ENCODE measurements around the gene SHISA8.

SHISA8 gene

DNA sequence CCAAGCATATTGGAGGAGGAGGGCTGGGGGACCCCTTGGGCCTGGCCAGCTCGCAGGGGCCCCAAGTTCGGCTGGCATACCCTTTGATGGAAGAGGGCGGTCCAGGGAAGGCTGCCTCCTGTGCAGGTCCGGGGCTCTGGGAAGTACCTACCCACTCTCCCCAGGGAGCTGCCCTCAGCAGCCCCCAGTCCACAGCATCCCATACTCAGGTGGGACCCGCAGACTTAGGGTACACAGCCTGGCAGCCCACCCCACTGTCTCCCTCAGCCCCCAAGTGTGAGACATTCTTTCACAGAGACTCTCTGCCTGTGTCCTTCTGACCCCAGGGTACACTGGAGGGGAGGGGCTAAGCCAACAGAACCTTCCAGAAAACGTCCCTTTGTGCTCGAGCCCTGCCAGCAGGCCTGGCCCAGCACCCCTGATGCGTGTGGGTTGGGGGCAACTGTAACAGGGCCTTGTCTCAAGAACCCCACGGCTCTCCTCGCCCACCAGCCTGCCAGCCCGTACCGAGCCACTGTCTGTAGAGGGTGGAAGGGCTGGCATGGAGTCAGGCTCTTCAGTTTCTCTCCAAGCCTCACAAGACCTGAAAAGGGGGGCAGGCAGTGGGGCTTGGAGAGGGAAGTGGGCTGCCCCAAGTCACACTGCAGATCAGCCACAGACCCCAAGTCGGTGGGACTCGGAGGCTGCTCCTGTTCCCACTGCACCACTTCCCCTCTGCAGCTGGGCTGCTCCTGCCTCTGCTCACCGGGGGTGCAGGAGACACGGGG lies 18.7 kb upstream of the SHISA8 start:
- DNase-seq (ENCODE audit: low spot score): no peak

- no peak for DNase-seq (ENCODE audit: low spot score)
Observed at GRCh38 chr22:41932353-41932752, 17.5 kb upstream of the SHISA8 start.

DNA sequence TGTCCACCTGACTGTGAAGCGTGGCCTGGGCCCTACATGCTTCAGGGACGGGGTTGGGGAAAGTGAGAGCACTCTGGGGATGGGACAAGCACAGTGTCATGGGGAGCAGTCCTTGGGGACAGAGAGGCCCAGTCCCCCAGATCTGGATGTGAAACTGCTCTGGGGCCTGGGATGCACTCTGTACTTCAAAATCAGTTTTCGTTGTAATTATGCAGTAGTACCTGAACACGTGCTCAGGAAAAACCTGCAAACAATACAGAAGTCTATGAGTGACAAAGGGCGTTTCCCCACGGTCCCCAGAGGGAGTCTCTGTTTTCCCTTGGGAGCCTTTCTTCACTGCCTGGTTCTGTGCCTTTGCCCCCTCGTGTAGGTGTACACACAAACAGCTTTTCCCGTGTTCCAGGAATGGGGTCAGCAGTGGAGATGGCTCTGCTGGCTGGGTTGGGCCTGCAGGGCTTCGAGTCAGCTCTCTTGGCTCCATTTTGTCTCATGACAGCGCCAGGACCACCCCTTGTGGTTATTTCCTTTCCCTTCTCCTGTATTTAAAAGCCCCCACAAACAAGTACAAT lies 16.9 kb upstream of the SHISA8 start:
- DNase-seq (ENCODE audit: low spot score): no peak

- DNase-seq (ENCODE audit: low spot score): no peak
Observed at GRCh38 chr22:41929418-41929810, 14.5 kb upstream of the SHISA8 start.

- DNase-seq (ENCODE audit: low spot score): no peak
Observed at GRCh38 chr22:41928593-41929417, 13.9 kb upstream of the SHISA8 start.

GRCh38 chr22:41927813-41928212 lies 12.9 kb upstream of the SHISA8 start:
- DNase-seq (ENCODE audit: low spot score): no peak

DNA sequence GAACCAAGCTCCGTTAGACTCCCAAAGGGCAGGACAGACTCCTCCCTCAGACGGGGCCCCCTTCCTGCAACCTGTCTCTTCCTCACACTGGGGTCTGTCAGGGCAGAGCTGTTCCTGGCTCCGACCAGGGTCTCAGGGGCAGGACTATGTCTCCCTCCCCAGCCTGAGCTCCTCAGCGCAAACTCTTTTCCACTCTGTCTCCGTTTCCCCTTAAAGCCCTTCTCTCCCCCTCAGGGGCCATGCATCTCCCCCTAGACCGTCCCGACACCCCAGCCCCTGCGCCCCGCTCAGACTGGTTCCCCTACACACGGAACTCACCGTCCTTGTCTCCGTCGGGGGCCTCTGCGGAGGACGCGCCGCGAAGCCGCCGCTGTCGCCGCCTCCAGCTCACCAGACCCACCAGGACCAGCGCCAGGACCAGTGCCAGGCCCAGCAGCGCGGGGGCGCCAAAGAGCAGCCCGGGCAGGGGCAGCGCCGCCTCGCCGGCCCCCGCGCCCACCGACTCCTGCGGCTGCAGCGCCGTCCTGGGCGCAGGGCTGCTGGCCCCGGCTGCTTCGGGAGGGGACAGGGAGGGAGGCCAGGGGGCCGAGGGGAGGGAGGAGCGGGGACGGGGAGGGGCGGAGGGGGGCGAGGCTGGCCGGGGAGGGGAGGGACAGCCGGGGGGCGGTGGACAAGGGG lies 11.0 kb upstream of the SHISA8 start:
- DNase-seq (ENCODE audit: low spot score): no peak

- no peak for DNase-seq (ENCODE audit: low spot score)
Observed at GRCh38 chr22:41923595-41924276, 8.9 kb upstream of the SHISA8 start.

DNA sequence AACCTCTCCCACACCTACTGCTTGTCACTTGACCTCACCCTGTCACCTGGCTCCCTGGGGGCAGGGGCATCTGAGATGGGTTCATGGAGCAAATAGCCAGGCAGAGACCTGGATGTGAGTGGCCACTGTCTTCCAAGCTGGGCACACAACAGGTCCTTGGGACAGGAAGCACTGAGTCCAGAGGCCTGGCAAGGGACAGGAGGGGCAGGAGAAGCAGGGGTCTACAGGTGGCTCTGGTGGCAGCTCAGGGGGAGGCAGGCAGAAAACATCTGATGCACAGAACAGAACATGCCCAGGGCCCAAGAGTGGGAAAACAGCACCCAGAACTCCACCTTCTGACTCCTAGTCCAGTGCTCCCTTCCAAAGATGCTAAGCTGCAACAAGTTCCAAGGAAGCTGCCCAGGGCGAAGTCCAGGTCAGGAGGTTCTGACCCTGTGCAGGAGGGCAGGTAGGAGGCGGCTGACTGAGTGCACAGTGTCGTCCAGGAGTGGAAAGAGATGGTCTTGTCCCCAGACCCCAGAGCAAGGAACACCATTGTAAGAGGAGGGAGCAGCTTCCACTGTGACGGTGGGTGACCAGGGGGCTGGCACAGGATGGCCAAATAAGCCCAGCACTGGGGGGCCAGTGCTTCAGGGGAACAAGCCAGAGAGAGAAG lies 8.2 kb upstream of the SHISA8 start:
- no peak for DNase-seq (ENCODE audit: low spot score)

DNA sequence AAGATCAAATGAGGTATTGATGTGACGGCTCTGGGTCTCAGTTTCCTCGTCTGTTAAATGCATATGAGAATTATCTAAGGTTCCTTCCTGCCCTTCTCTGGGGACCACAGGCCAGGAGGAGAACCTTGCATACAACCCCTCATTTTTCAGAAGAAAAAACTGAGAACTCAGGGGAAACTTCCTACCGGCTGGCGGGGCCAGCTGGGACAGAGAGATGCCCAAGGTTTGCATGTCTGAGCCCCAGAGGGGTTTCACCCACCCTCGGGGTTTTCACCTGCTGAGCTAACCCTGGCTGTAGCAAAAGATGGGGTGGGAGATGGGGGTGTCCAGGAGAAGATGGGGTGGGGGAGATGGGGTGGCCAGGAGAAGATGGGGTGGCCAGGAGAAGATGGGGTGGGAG lies 7.5 kb upstream of the SHISA8 start:
- no peak for DNase-seq (ENCODE audit: low spot score)

DNA sequence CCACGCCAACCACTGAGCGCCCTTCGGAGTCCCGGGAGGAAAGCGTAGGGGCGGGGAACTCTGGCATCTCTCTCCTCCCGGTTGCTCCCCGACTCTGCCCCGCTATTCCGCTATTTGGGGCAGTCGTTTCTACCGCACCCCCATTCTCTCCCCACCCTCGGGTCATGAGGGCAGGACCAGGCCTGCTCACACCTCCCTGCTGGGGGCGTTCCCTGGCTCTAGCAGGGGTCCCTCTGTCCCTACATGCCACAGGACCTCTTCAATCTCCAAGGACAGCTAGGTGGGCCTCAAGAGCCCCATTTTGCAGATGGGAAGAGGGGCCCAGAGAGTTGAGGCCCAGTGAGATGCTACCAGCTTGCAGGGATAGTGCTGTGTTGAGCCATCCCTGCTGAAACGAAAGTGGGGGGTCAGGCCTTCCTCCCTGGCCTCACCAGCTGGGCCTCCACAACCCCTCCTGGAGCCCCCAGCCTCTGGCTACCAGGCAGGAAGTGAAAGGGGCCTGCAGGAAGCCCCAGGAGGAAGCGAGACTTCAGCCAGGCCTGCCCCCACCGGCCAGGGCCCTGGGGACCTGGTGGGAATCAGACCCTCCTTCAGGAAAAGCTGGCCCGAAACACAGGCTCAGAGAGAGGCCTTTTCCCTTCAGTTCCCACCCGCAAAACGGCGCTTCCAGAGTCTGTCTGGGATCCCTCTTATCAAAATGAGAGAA lies 5.5 kb upstream of the SHISA8 start:
- peak; percentile 59 for DNase-seq (ENCODE audit: low spot score)

GRCh38 chr22:41919357-41920224 lies 4.7 kb upstream of the SHISA8 start:
- no peak for DNase-seq (ENCODE audit: low spot score)

GRCh38 chr22:41917903-41918791 lies 3.3 kb upstream of the SHISA8 start:
- no peak for DNase-seq (ENCODE audit: low spot score)

DNA sequence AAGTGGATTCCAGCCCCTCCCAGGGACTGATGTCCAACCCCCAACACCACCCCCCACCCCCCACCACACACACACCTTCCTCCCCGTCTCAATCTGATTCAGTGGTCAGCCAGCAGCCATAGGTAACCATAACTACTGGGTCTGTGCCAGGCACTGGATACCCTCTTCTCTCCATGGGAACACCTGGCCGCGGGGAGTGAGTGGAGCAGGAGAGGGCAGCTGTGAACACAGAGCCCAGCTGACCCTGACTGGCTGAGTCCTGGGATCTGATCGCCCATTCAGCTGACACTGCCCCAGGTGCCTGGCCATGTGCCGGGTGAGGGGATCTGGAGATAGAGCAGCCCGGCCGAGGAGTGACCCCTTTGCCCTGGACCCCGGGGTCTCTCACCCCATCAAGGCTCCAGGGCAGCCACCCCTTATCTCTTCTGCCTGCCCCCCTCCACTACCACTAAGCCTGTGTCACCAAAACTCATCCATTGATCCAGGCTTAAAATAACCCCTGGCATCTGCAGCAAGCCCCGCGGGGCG lies 2.6 kb upstream of the SHISA8 start:
- no peak for DNase-seq (ENCODE audit: low spot score)

GRCh38 chr22:41916745-41917358 lies 2.0 kb upstream of the SHISA8 start:
- DNase-seq (ENCODE audit: low spot score): no peak

DNA sequence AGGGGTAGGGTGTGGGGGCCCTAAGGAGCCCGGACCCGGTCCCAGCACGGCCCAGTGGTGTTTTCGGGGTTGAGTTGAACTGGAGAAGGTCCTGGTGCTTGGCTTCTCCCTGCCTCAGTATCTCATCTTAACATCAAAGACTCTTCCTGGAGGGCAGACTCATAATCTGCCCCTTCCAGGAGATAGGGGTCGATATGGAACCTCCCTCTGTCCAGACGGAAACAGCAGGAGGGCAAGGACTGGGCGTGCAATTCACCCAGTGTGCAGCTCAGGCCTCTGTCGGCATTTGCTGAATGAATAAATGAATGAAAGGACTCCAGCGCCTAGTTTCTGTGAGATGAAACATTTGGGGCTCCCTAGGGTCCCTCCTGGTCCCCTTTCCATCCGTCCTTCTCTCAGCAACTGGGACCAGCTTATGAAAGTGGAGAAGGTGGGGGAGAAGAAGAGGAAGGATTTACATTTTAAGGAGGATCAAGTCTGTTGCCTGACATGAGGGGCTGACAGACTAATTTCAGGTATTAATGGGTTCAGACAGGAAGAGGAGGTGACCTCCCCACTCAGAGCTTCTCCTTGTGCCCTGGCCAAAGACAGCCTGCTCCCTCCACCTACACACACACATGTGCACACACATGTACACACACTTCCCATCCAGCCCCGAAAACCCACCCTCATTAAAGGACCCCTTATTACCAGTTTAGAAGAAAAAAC lies 1.1 kb upstream of the SHISA8 start:
- DNase-seq (ENCODE audit: low spot score): no peak

DNA sequence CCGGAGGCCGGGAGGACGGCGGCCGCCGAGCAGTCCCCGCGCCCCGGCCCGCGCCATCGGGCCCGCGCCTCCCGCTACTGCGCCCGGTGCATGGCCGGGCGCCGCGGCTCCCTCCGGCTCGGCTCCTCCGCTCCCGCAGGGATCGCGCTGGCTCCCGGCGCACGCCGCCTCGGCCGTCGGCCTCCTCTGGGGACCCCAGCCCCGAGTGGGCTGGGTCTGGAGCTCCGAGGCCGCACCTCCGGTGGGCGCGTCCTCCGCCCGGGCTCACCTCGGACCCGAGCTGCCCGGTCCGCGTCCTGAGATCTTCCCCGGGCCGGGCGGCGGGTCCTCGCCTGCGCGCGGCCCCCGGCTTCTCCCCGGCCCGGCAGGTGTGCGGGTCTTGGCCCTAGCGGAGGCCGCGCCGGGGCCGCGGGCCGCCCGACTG lies 251 bp downstream of the SHISA8 start:
- no peak for DNase-seq (ENCODE audit: low spot score)

All from globus pallidus (tissue), 1 donor.